T1000 (cell line): ENCODE results near the gene GTF2A2.
"Not testable (repeated sequence)": the region's sequence is repeated elsewhere in the genome, so short reads cannot be mapped to it uniquely, and the experiment has no call there.

Experiments used
- DNase-seq: peaks from one replicate; lab custom pipeline; 2025; ENCODE audit warnings: mixed read lengths; lab: John Stamatoyannopoulos, UW

GTF2A2 gene

DNA sequence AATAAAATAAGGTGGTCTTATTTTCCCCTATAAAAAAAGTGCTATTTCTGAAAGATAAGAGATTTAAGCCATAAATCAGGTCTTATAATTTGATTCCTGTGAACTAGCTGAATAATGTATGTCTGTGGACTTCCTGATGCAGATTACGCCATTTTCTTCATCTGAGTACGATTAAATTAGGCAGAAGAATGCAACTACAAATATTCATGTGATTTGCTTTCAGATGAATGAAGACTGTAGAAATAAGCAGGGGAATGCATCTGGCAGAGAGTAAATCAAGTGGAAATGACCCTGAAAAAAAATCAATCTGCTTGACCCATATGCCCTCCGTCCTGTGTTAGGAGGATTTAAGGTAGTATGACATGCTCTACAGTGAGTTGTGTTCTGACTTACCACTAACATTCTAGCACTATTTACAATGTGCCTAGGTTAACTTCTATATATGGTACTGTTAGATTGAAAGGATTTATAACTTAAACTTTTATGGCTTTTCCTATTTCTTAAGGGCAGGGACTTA lies 17.1 kb upstream of the GTF2A2 start:
- no peak for DNase-seq

GRCh38 chr15:59668556-59668955 lies 11.2 kb upstream of the GTF2A2 start:
- no peak for DNase-seq

- no peak for DNase-seq
Measured at GRCh38 chr15:59662260-59662659, 4.9 kb upstream of the GTF2A2 start.

GRCh38 chr15:59659366-59659765 lies 2.1 kb upstream of the GTF2A2 start:
- no peak for DNase-seq

GRCh38 chr15:59657635-59658125 lies 365 bp upstream of the GTF2A2 start:
- no peak for DNase-seq

GRCh38 chr15:59654046-59654445 lies 3.3 kb downstream of the GTF2A2 start:
- DNase-seq, result no peak

- DNase-seq, result no peak
Measured at GRCh38 chr15:59649603-59650002, 7.7 kb downstream of the GTF2A2 start.

GRCh38 chr15:59647085-59647484 lies 10.2 kb downstream of the GTF2A2 start:
- DNase-seq, result no peak

GRCh38 chr15:59646277-59646676 lies 11.0 kb downstream of the GTF2A2 start:
- DNase-seq, result no peak

DNA sequence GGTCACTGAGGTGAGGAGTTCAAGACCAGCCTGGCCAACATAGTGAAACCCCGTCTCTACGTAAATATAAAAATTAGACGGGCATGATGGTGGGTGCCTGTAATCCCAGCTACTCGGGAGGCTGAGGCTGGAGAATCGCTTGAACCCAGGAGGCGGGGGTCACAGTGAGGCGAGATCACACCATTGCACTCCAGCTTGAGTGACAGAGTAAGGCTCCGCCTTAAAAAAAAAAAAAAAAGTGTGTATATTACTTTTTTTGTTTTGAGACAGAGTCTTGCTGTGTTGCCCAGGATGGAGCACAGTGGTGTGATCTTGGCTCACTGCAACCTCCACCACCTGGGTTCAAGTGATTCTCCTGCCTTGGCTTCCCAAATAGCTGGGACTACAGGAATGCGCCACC lies 11.5 kb downstream of the GTF2A2 start:
- not testable (repeated sequence) for DNase-seq

DNA sequence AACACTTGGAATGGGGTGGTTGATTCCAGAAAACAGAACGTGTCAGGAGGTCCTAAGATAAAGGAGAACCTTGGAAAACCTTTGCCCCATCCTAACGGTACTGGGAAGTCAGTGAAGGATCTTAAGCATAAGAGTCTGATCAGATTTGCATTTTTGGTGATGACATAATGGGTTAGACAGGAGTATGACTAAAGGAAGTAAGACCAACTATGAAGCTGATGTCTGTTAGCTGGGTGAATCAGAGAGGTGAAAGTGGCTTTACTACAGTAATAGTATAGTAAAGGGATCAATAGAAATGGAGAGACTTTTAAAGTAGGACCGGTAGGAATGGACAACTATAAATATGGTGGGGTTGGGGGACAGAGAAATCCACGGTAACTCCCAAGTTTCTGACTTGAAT lies 12.6 kb downstream of the GTF2A2 start:
- DNase-seq, result no peak

DNA sequence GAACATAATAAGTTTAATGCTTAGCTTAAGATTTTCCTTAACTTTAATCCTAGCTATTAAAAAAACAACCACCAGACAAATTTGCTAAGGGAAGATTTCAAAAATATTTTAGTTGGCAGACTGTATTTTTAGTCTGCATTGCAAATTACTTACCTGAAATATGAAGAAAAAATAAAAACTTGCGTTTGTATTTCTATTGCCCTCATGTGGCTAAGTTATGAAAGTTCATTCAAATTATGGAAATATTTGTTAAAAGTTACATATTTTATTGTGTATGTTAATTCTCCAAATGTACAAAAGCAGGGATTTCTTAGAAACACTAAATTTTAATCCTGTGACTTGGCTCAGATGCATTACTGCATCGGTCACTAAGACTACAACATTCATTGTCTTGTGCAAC lies 15.0 kb downstream of the GTF2A2 start:
- no peak for DNase-seq

DNA sequence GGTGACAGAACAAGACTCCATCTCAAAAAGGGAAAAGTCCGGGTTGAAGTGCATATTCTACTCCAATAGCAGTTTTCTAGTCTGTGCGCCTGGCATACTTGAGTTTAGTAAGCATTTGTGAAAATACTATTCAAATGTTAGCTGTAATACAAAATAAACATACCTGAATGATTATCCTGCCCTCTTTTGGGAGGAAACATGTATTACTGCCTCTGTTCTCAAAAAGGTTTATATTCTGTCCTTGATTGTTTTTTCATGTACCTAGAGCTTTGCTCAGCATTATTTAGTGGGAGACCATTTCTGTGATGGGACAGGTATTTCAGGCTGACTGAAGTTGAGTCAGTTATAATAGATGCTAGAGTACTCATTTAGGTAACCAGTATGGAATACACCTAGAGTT lies 19.8 kb downstream of the GTF2A2 start:
- not testable (repeated sequence) for DNase-seq

- no peak for DNase-seq
Measured at GRCh38 chr15:59636184-59636583, 21.1 kb downstream of the GTF2A2 start.

DNA sequence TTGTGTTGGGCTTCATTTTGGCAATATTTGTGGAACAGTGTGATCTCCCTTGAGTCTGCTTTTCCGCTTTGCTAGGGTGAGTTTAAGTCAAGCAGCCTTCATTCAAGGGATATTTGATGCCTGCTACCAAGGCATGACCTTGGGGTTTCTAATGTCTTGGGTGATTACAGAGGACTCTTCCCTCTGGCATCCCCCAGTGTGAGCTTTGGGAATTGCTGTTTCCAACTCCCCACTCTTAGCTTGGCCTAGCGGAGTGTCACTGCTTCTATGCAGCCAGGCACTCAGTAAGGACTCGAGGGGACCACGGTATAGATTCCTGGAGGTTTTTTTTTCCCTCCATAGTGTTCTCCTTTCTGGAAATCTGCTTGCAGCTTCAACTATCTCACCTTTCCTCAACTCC lies 24.6 kb downstream of the GTF2A2 start:
- no peak for DNase-seq

GRCh38 chr15:59622289-59622688 lies 35.0 kb downstream of the GTF2A2 start:
- no peak for DNase-seq

GRCh38 chr15:59618406-59618805 lies 38.9 kb downstream of the GTF2A2 start:
- no peak for DNase-seq

DNA sequence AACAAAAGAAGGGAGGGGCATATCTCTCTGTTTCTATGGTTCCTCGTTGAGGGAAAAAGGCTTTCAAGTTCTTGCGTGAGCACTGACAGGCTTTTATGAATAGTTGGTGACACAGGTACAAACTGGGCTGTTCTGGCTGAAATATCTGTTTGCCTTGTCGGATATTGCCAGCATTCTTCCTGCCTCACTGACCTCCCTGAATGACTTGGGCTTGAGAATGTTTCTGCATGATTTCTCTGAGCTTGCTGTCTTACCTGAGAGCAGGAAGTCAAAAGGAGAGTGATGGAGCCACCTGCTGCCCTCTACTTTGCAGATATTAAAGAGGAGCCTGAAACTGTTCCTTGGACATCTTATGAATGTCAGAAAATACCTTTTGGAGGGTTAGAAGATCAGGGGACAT lies 40.9 kb downstream of the GTF2A2 start:
- DNase-seq, result no peak

- no peak for DNase-seq
Measured at GRCh38 chr15:59615661-59616060, 41.7 kb downstream of the GTF2A2 start.

DNA sequence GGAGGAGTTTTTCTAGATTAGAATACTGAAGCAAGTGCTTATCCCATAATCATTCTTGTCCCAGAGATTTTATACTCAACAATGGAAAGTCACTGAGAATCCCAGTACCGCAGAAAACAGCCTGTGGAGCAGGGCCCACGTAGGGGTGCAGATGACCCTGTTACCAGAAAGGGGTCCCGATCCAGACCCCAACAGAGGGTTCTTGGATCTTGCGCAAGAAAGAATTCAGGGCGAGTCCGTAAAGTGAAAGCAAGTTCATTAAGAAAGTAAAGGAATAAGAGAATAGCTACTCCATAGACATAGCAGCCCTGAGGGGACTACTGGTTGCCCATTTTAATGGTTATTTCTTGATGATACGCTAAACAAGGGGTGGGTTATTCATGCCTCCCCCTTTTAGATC lies 43.2 kb downstream of the GTF2A2 start:
- no peak for DNase-seq

DNA sequence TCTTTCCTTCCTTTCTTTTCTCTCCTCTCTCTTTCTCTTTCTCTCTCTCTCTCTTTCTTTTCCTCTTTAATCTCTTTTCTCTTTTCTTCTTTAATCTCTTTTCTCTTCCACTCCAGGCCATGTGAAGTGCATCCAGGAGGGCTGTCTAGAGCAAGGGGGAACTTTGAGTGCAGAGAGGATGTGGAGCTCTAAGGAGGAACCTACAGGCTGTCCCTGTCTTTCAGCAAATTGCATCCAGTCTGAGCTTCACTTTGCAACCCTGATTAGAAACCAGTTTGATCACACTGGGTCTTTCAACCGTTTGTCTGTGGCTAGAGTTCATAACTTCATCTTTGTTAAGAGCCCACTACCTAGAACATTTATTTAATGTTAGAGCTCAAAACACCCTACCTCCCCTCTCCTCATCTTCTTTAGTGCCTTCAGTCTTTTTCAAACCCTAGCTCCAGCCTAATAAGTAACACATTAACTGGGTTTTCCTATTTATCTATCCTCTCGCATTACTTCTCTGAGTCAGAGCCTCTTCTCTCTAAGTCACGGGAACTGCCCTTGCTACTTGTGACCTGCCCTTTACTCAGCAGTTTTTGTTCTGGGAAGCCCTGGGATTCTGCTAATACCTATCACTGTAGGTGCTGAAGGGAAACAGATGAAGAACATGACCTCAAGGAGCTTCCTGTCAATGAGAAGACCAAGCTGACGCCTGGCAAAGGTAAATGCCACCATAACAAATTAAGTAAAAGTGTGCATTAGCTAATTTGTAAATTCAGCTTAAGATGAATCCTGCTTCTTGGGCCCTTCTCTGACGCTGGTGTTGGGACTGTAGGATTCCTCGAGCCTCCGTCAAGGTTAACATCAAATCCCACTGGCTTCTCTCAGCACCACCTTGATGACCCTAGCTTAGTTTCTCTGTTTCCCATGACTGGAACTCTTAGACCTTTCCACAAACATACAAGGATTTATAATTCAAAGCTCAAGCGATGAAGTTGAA lies 45.7 kb downstream of the GTF2A2 start, which contains the start of gene GCNT3:
TSS of gene GCNT3 (plus strand) at position 508 of the 985 bp plus-strand sequence. CDS start 6,456 bp downstream, outside the sequence.
- DNase-seq, result no peak

DNA sequence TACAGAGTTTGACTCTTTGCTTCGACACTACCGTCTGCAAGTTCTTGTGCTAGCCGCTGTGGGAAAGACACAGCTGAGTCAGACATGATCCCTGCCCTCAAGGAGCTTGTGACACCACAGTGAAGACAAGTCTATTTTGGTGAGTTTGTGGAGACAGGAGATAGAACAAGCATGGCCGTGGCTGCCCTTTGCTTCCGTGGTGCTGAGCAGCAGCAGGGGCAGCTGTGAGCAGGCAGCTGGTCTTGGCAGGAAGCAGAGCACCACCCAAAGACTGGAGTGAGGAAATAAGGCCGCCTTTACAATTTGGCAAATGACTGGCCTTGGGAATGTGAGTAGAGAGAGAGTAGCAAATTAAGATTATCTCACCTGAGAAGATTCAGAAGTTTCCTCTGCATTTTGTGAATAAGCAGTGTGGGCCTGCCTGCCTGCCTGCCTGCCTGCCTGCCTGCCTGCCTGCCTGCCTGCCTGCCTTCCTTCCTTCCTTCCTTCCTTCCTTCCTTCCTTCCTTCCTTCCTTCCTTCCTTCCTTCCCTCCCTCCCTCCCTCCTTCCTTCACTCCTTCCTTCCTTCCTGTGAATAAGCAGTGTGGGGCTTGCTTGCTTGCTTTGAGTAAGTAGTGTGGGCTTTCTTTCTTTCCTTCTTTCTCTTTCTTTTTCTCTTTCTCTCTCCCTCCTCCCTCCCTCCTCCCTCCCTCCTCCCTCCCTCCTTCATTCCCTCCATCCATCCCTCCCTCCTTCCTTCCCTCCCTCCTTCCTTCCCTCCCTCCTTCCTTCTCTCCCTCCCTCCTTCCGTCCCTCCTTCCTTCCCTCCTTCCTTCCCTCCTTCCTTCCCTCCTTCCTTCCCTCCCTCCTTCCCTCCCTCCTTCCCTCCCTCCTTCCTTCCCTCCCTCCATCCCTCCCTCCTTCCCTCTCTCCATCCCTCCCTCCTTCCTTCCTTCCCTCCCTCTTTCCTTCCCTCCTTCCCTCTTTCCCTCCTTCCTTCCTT lies 47.3 kb downstream of the GTF2A2 start:
- no peak for DNase-seq
